Endothelial cell of umbilical vein (primary cell): Measurements from ENCODE around the gene CELF2. TPM values are rescaled to one million over a fixed set of nuclear protein-coding genes. Genes with fewer than 3 reads are reported as not detected.

Source experiments
- BruUV-seq: library from RNA; stranded (reverse); fragments of 400-500 nt; replicated peaks from 2 replicates; lab custom pipeline; 2021; lab: Mats Ljungman, UMichigan
- CTCF ChIA-PET: fragments of 300-600, 350-600 bp; sonication (Branson Sonifier 250); formaldehyde crosslinking; loops from one replicate; lab custom pipeline; 2021; ENCODE audit warnings: antibody characterized with exemption, inconsistent platforms; lab: Charles Lee
- POLR2A ChIA-PET: fragments of 300-600, 350-600 bp; sonication (Branson Sonifier 250); formaldehyde crosslinking; loops from one replicate; lab custom pipeline; 2021; ENCODE audit warnings: antibody characterized with exemption, inconsistent platforms; lab: Charles Lee
- DNase-seq: peaks from one replicate; pipeline ENCODE4 v3.0.0-alpha.2; 2011; ENCODE audit warnings: low read depth, low spot score
- FAIRE-seq: peaks from 2 replicates; lab custom pipeline; 2011; peaks lifted over from hg19 to GRCh38; lab: Jason Lieb, UNC
- H2AFZ ChIP-seq: 2 replicates; pipeline ENCODE4 v1.6.0; 2012; ENCODE audit warnings: low read depth, low read length, control low read depth, inconsistent platforms
- H3K27ac ChIP-seq: 2 replicates; pipeline ENCODE4 v1.5.1; 2011; ENCODE audit warnings: low read depth, mild to moderate bottlenecking, control low read depth, low read length, moderate library complexity; ENCODE audit not compliant: insufficient read depth
- H3K27me3 ChIP-seq, 2 experiments: 2 replicates each; pipeline versions ENCODE4 v1.6.0 to v1.6.1; 2011; ENCODE audit warnings: low read length in 2 of 2, mixed read lengths in 1 of 2; ENCODE audit not compliant: control insufficient read depth in 2 of 2, insufficient read depth in 2 of 2
- H3K36me3 ChIP-seq, 2 experiments: 2 replicates in 1 of 2; 3 replicates in 1 of 2; pipeline ENCODE4 v1.5.1; 2011; ENCODE audit warnings: low read length in 2 of 2, mild to moderate bottlenecking in 1 of 2, moderate library complexity in 1 of 2; ENCODE audit not compliant: control insufficient read depth in 2 of 2, insufficient read depth in 2 of 2; ENCODE audit errors: extremely low read depth in 1 of 2
- H3K4me1 ChIP-seq: 3 replicates; pipeline ENCODE4 v1.5.1; 2011; ENCODE audit warnings: mild to moderate bottlenecking, low read length; ENCODE audit not compliant: control insufficient read depth, insufficient read depth; ENCODE audit errors: extremely low read depth
- H3K4me2 ChIP-seq: 2 replicates; pipeline ENCODE4 v1.6.1; 2011; ENCODE audit warnings: low read length, control low read depth, mixed read lengths; ENCODE audit not compliant: insufficient read depth
- H3K4me3 ChIP-seq, 3 experiments: fragments of 200-600 bp in 1 of 3; sonication (generic), shearing (Covaris generic) in 1 of 3; replicated peaks in 1 of 3; 2 replicates each; pipeline ENCODE4 v1.5.1; 2011 to 2016; ENCODE audit warnings: control low read depth in 3 of 3, low read length in 3 of 3, mild to moderate bottlenecking in 2 of 3, inconsistent platforms in 1 of 3, low read depth in 1 of 3, moderate library complexity in 1 of 3; ENCODE audit not compliant: insufficient read depth in 1 of 3
- H3K79me2 ChIP-seq: 2 replicates; pipeline ENCODE4 v1.6.0; 2012; ENCODE audit warnings: low read length, inconsistent platforms; ENCODE audit not compliant: control insufficient read depth, insufficient read depth
- H3K9ac ChIP-seq: replicated peaks from 2 replicates; pipeline ENCODE3; 2011; ENCODE audit warnings: low read length, control low read depth; ENCODE audit not compliant: insufficient read depth; ENCODE audit errors: extremely low read depth
- H3K9me1 ChIP-seq: replicated peaks from 3 replicates; pipeline ENCODE4 v1.6.0; 2011; ENCODE audit warnings: mild to moderate bottlenecking, low read length; ENCODE audit not compliant: control insufficient read depth, insufficient read depth; ENCODE audit errors: extremely low read depth
- H3K9me3 ChIP-seq: replicated peaks from 2 replicates; pipeline ENCODE4 v1.5.1; 2012; ENCODE audit warnings: low read length, inconsistent platforms; ENCODE audit not compliant: control insufficient read depth, insufficient read depth
- H4K20me1 ChIP-seq: replicated peaks from 2 replicates; pipeline ENCODE3; 2011; ENCODE audit warnings: mild to moderate bottlenecking, low read length; ENCODE audit not compliant: control insufficient read depth, insufficient read depth; ENCODE audit errors: extremely low read depth
- EZH2 ChIP-seq: IDR thresholded peaks from 2 replicates; pipeline ENCODE4 v1.6.1; 2012; ENCODE audit warnings: borderline replicate concordance, low read depth, mild to moderate bottlenecking, moderate library complexity, low read length, inconsistent platforms; ENCODE audit not compliant: severe bottlenecking
- FOS ChIP-seq: IDR thresholded peaks from 2 replicates; pipeline ENCODE4 v1.6.1; 2011; ENCODE audit warnings: mild to moderate bottlenecking, low read length, moderate library complexity, borderline replicate concordance; ENCODE audit not compliant: insufficient read depth
- GATA2 ChIP-seq: IDR thresholded peaks from 2 replicates; pipeline ENCODE4 v1.7.0; 2011; ENCODE audit warnings: low read depth, mild to moderate bottlenecking, moderate library complexity, mixed read lengths, low read length; ENCODE audit not compliant: insufficient read length, insufficient read depth
- JUN ChIP-seq: IDR thresholded peaks from 2 replicates; pipeline ENCODE4 v1.6.1; 2011; ENCODE audit warnings: borderline replicate concordance, low read depth; ENCODE audit not compliant: insufficient read length, insufficient read depth
- MAX ChIP-seq: IDR thresholded peaks from 2 replicates; pipeline ENCODE4 v1.6.1; 2011; ENCODE audit not compliant: insufficient read depth, insufficient read length
- MYC ChIP-seq: IDR thresholded peaks from one replicate; pipeline ENCODE4 v1.6.1; 2011; ENCODE audit warnings: mild to moderate bottlenecking, low read depth, low read length
- POLR2A ChIP-seq: IDR thresholded peaks from 2 replicates; pipeline ENCODE4 v1.6.1; 2012; ENCODE audit warnings: low read depth, mild to moderate bottlenecking, control low read depth, low read length
- POLR2AphosphoS5 ChIP-seq: IDR thresholded peaks from 2 replicates; pipeline ENCODE4 v1.6.1; 2012; ENCODE audit warnings: low read depth, mild to moderate bottlenecking, control low read depth, low read length, moderate library complexity; ENCODE audit not compliant: insufficient read depth
- dilution Hi-C: fragments of 300-500 bp; cut with MboI; formaldehyde crosslinking; loops from one replicate; pipeline ENCODE4 v1.15.0; 2019; ENCODE audit warnings: low sequenced_read_pairs; ENCODE audit not compliant: extremely low pct_ligation_motif_present
- intact Hi-C: fragments of 100-400 bp; cut with micrococcal nuclease; formaldehyde crosslinking; loops from one replicate; pipeline ENCODE4 v1.10.0; 2022
- polyA plus RNA-seq, 4 experiments: library from polyadenylated mRNA; depleted of rRNA in 3 of 4; stranded (reverse) in 3 of 4; unstranded in 1 of 4; fragments of >200 nt; gene quantifications; 2 replicates each; pipeline versions ENCODE4 v1.2.1 to v1.2.3, GENCODE V29; 2011 to 2012; ENCODE audit warnings: missing spikeins in 1 of 4
- total RNA-seq: library from RNA; stranded (reverse); gene quantifications from 2 replicates; pipeline ENCODE4 v1.2.3, GENCODE V29; 2021
- TF ChIP-seq, protein P1 (sequence below), 2 donors: IDR thresholded peaks; 1 replicate in 1 of 2; 2 replicates in 1 of 2; pipeline ENCODE4 v1.5.1; 2011; ENCODE audit warnings: low read length in 2 of 2, mild to moderate bottlenecking in 2 of 2, moderate library complexity in 2 of 2, control low read depth in 1 of 2, inconsistent platforms in 1 of 2, low read depth in 1 of 2; ENCODE audit not compliant: insufficient read depth in 1 of 2; ENCODE audit errors: extremely low read depth in 1 of 2

Gene CELF2
- total and polyA plus RNA-seq, 2 donors (not counting 3 experiments of a cell fraction or from before 2014, with no cell fraction given) = 21.6 to 42.6 TPM

DNA sequence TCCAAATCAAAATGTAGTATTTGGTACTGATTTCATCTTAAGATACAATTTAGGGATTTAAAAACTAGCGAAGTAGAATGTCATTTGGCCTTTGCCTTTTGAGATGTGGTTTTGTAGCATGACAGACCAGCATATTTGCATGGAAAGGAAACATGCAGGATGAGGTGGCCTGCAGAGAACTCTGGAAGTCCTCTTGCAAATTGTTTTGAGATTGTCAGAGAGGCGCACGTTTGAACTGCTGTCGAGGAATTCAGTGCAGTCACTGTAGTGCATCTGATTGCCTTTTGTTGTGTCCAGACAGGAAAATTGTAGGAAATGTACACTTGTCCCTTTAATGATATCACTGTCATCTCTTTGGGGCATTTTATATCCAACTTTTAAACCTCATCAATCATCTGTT lies 136.7 kb downstream of the CELF2 start:
- no peaks in the 10 kb centered on the region for H3K27me3 ChIP-seq
- no peaks in the 10 kb centered on the region for H3K9me3 ChIP-seq
- no peaks in the 10 kb centered on the region for H3K79me2 ChIP-seq
- no peak overlapping the region for H3K27ac ChIP-seq
- CTCF ChIA-PET = no interaction called here
- BruUV-seq = no TSS peak
- H3K4me3 ChIP-seq = no peak overlapping the region
- no peak overlapping the region for H2AFZ ChIP-seq
- no peaks in the 10 kb centered on the region for H3K9me1 ChIP-seq
- no peaks in the 10 kb centered on the region for H3K36me3 ChIP-seq
- no peaks in the 10 kb centered on the region for H4K20me1 ChIP-seq
- peaks cover 3% of the 10 kb centered on the region for H3K4me1 ChIP-seq
- dilution Hi-C loops = no loop called here
- no peak for DNase-seq
- intact Hi-C loops = no loop called here
- H3K9ac ChIP-seq = no peak overlapping the region
- no peak for TF ChIP-seq MYC
- no peak overlapping the region for H3K4me2 ChIP-seq
- no peak for FAIRE-seq
- POLR2A ChIA-PET = no interaction called here

- H3K4me2 ChIP-seq = no peak overlapping the region
- FAIRE-seq (no peak), DNase-seq (no peak)
- no peaks in the 10 kb centered on the region for H3K9me3 ChIP-seq
- BruUV-seq = no TSS peak
- H2AFZ ChIP-seq = no peak overlapping the region
- no peaks in the 10 kb centered on the region for H3K27me3 ChIP-seq
- no peak for TF ChIP-seq POLR2AphosphoS5
- no peak for TF ChIP-seq FOS
- no peak for TF ChIP-seq MAX
- no peak for TF ChIP-seq POLR2A
- TF ChIP-seq JUN = no peak
- TF ChIP-seq EZH2 = no peak
- no peak for TF ChIP-seq MYC
- TF ChIP-seq, protein P1, sequence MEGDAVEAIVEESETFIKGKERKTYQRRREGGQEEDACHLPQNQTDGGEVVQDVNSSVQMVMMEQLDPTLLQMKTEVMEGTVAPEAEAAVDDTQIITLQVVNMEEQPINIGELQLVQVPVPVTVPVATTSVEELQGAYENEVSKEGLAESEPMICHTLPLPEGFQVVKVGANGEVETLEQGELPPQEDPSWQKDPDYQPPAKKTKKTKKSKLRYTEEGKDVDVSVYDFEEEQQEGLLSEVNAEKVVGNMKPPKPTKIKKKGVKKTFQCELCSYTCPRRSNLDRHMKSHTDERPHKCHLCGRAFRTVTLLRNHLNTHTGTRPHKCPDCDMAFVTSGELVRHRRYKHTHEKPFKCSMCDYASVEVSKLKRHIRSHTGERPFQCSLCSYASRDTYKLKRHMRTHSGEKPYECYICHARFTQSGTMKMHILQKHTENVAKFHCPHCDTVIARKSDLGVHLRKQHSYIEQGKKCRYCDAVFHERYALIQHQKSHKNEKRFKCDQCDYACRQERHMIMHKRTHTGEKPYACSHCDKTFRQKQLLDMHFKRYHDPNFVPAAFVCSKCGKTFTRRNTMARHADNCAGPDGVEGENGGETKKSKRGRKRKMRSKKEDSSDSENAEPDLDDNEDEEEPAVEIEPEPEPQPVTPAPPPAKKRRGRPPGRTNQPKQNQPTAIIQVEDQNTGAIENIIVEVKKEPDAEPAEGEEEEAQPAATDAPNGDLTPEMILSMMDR (IDR thresholded peaks at IDR 0.05; ENCODE audit: extremely low read depth in 1 of 2, insufficient read depth in 1 of 2, low read depth in 1 of 2, low read length in 2 of 2) = no peak
- TF ChIP-seq GATA2 = no peak
- H3K27ac ChIP-seq = no peak overlapping the region
- no peaks in the 10 kb centered on the region for H3K79me2 ChIP-seq
- dilution Hi-C loops (no loop called here), intact Hi-C loops (no loop called here)
- no peaks in the 10 kb centered on the region for H3K36me3 ChIP-seq
- POLR2A ChIA-PET = no interaction called here
- H3K4me3 ChIP-seq = no peak overlapping the region
- no peak overlapping the region for H3K9ac ChIP-seq
- H4K20me1 ChIP-seq = no peaks in the 10 kb centered on the region
- H3K9me1 ChIP-seq = no peaks in the 10 kb centered on the region
- H3K4me1 ChIP-seq = peaks cover 3% of the 10 kb centered on the region
- CTCF ChIA-PET = no interaction called here
Observed at GRCh38 chr10:11154849-11155498, 137.3 kb downstream of the CELF2 start.
